Measurements from ENCODE around the gene ALG14.

DNA sequence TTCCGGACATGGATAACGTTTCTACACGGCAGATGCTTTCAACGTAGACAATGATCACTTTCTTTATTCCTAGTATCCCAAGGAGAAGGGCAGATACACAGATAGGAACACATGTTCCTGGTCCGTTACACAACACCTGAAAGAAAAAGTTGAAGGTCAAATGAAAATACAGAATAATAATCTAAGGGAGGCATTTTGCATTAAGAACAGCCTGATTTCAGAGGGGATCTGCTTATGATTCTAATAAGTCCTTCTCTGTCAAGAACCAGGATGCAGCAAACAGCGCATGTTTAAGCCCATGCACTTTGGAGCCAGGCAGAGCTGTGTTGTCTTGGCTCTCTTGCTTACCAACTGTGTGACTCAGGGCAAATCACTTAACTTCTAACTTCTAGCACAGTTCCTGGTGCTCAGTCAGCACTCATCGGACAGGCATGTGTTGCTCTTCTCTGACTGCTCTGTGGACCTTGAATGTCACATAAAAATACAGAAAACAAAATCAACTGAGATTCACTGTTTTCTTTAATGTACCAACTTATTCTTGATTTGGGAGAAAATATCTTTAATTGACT is 89.5 kb downstream of the ALG14 start:
- TF ChIP-seq, protein P1, sequence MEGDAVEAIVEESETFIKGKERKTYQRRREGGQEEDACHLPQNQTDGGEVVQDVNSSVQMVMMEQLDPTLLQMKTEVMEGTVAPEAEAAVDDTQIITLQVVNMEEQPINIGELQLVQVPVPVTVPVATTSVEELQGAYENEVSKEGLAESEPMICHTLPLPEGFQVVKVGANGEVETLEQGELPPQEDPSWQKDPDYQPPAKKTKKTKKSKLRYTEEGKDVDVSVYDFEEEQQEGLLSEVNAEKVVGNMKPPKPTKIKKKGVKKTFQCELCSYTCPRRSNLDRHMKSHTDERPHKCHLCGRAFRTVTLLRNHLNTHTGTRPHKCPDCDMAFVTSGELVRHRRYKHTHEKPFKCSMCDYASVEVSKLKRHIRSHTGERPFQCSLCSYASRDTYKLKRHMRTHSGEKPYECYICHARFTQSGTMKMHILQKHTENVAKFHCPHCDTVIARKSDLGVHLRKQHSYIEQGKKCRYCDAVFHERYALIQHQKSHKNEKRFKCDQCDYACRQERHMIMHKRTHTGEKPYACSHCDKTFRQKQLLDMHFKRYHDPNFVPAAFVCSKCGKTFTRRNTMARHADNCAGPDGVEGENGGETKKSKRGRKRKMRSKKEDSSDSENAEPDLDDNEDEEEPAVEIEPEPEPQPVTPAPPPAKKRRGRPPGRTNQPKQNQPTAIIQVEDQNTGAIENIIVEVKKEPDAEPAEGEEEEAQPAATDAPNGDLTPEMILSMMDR (IDR thresholded peaks at IDR 0.05): no peak
- no peak for TF ChIP-seq EZH2phosphoT487 (IDR thresholded peaks at IDR 0.05)

Measured in neural progenitor cell (in vitro differentiated cells).